HG03066 (cell line): Measurements from ENCODE around the gene SPATA2.
"Not testable (repeated sequence)": the region's sequence is repeated elsewhere in the genome, so short reads cannot be mapped to it uniquely, and the experiment has no call there.

Experiments
- ATAC-seq: cut with Tn5 transposase; IDR thresholded peaks from one replicate; pipeline ENCODE4 v1.9.1; 2021; ENCODE audit warnings: low read depth; ENCODE audit not compliant: unreplicated experiment

SPATA2 gene

DNA sequence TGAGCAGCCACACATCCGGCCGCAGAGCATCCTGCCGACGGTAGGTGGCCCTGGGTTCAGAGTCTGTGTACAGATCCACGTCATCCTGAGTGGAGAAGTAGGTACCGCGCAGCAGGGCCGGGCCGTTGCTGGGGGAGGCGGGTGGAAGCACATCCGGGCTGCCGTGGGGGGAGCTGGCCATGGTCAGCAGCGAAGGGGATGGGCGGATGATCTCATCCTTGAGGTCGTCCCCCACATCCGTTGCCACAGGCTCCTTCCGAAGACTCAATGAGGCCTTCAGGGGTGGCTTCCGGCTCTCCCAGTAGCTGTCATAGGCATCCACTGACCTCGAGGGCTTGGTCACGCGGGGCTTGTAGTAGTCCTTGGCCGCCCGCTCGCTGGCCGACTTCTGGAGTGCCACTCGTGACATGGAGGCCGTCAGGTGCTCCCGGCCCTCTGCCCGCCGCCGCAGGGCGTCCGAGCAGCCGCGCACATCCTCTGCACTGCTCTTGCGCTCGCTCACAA, 9.2 kb downstream of the SPATA2 start:
- ATAC-seq = no peak

DNA sequence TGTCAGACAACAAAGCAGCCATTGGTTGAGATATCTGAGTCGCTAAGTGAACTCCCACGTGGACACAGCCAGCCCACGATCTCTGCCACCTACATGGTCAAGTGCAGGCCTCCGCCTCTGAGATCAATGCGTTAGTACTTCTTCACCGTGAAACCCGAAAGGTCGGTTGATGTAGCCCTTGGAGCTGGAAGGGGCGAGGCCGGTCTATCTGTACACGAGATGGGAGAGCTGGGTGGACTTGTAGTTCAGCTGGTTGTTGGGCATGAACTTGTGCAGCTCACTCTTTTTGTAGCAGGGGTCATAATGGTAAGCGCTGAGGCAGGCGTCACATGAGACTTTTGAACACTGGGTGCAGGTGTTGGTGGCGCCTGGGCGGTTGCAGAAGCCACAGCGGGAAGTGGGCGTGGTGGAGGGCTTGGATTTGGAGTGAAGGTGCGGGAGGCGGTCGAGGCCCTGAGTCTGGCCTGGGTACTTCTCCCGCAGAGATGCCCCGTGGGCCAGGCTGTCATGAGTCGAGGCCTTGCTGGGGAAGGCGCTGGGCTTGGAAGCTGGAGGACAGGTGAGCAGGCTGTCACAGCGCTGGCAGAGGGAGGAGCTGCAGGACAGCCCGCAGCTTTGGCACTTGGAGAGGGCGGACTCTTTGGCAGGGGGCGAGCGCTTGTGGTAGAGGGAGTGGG, 9.8 kb downstream of the SPATA2 start:
- ATAC-seq = no peak

DNA sequence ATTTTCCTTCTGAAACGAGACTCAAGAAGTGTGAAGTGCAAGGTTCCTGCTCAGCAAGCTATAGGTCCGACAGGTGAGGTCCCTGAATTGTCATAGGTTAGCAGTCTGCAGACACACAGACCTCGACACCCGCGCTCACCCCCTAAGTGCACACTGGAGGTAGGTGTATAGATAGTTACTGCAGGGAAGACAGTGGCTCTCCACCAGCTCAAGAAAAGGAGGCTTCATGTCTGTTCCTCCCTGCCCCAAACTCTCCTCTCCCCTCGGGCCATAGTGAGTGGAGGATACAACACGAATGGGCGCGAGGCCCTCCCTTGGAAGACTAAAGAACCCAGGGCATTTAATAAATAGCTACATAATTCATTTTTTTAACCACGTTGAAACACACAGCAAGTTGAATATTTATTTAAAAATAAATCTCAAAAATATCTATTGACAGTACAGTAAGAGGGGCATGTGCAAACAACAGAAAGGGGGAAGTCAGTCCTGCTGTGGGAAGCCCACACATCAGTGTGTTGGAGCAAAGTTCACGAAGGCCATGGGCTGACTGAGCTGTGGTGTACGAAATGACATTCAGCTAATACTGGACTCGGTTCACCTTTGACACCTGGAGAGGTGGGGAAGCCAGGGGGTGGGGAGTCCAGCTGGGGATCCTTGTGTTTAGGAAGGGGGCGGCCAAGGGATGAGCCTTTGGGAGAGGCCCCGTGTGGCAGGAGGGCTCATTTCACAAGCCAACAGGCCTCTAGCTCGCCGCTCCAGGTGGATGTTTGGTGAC, 10.7 kb downstream of the SPATA2 start:
- no peak for ATAC-seq

DNA sequence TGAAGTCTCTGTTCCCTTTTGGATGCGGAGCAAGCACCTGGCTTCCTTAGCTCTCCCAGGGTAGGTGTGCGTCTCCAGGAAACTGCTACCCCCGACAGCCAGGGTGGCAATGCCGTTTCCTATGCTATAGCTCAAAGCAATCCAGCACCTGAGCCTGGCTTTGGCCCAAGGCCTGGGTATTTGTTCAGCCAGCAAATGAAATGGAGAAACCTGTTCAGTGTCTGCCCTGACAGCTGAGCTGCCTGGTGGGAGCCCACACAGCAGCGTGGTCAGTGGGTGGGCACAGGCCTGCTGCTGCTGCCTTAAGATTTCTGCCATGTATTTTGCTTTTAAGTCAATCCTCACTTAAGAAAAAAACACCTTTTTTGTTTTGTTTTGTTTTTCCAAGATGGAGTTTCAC, 13.7 kb downstream of the SPATA2 start:
- ATAC-seq = no peak

DNA sequence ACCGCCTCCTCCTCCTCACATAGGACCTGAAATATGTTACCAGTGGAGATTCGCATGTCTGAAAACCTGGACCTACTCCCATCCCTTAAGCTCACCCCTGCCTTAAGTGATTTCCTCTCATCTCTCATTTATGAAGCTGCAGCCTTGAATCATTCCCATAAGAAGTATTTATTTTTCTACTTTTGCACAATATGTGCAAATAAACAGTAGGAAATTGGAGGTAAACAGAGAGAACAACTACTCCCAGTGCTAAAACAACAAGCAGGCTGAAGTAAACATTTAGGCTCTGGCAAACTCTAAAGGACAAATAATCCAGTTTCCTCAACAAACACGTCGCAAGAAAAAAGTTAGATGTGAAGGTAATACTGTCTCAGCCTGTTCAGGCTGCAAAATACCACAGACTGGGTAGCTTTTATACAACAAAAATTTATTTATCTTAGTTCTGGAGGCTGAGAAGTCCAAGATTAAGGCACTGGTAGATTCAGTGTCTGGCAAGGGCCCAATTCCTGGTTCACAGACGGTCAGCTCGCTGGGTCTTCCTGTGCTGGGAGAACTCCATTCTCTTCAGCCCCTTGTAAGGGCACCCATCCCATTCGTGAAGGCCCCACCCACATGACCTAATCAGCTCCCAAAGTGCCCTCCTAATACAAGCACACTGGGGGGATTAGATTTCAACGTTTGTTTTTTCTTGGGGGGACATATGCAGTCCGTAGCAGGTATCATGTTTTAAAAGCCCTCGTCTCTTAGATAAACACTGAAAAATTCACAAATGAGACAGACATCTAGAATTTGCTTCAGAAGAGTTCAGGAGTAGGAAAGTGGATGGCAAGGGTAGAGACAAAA, 15.6 kb downstream of the SPATA2 start:
- ATAC-seq = no peak

DNA sequence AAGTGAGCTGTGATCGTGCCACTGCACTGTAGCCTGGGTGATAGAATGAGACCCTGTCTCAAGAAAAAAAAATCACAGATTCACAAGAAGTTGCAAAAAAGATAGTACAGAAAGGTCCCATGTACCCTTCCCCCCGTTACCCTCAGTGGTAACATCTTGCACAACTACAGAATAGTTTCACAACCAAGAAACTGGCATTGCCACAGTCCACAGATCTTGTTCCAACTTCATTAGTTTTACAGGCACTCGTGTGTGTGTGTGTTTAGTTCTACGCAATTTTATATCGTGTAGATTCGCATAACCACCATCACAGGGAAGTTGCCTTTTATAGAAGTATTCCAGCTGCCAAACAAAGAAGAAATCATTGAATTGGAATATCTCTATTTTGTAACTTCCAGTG, 19.1 kb downstream of the SPATA2 start:
- no peak for ATAC-seq

DNA sequence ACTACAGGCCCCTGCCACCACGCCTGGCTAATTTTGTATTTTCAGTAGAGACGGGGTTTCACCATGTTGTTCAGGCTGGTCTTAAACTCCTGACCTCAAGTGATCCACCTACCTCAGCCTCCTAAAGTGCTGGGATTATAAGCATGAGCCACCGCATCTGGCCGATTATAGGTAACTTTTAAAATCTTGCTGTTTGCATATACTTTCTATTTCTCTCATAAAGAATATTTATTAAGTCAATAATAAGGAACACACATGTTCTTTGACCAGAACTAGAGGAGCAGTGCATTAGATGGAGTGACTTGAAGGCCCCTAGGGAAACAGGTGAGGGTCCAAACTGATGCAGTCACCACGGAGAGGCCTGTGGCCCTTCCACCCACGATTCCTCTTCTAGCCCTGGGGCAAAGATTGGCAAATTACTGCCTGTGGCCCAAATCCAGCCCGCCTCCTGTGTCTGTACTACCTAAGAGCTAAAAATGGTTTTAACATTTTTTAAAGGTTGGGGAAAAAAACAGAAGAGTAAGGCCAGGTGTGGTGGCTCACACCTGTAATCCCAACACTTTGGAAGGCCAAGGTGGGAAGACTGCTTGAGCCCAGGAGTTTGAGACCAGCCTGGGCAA, 19.7 kb downstream of the SPATA2 start:
- not testable (repeated sequence) for ATAC-seq

DNA sequence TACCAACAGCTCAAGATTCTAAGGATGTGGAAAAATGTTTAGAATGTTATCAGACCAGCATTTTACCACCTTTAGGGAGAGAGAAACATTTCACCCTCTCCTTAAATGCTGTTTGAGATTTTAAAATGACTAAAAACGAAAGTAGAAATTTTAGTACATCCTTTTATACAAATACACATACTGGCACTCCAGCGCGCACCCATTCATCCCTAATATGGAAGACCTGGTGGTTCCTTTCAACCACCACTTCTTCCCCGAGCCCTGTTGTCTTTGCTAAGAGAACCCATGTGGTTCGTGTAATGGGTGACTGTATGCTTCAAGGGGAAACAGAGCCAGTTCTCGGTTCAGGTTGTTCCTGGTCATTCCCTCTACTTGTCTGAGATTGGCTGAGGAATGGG, 21.3 kb downstream of the SPATA2 start:
- ATAC-seq = no peak

DNA sequence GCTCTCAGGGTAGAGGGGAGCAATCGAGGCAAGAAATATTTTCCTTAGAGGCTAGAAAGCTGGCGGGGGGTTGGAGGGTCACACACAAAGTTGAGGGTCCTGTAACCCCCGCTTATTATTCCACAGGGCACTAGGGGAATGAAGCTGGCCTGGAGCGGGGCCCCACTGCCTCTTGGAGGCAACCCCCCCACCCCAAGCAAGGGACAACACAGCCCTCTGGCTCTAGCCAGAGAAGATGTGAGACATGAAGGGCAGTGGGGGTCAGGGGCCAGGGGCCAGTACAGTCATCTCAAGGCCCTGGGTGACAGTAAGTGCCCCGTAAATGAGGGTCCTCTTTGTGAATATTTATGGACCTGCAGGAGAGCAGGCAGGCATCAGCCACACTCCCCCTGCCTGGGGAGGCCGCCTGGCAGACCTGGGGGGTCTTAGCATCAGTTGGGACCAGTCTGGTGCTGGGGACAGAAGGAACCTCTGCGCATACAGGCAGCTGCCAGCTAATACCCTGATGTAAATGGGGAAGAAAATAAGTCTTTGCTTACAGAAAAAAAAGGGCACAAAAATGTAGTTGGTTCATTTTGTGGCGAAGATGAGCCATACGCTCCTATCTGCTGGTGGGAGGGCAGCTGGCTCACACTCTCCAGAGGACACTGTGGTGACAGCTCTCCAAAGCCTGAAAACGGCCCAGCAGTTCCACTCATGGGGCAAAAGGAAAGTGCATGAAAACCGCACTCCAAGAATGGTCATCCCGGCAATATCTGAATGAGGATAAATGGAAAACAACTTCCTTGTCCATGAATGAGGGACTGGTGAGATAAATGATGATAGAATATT, 21.9 kb downstream of the SPATA2 start:
- ATAC-seq = no peak

DNA sequence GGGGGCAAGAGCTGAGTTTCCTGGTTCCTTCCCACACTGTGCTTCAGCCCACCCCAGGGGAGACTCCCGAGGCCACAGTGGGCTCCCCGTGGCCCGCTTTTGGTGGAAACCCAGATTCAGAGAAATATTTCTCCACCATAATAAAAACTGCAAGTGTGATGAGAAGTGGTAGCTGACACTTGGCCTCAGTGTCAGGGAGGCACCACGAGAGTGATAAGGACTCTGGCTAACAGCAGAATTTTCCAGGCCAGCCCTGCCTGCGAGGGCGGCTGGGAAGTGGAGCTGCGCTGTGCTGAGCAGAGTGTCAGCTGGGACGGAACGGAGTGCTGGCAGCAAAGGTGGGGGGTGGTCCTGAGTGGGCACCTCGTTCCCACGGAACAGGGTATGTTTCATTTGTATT, 22.5 kb downstream of the SPATA2 start:
- no peak for ATAC-seq

DNA sequence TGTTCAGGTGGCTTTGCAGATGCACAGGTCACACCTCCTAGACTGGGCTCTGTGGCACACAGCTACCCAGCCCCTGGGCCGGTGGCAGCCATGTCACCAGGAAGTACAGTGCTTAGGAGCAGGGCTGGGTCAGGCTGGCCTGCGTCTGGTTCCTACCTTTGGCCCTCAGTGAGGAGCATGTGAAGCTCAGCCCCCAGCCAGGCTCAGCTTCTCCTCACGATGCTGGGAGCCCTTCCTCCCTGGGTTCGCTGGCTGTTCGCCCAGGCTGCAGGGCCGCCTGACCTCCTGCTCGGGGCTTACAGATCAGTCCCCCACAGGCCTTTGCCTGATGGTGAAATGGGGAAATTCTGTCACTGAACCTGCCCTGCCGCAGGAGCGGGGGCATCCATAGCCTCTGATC, 23.1 kb downstream of the SPATA2 start:
- ATAC-seq = no peak

DNA sequence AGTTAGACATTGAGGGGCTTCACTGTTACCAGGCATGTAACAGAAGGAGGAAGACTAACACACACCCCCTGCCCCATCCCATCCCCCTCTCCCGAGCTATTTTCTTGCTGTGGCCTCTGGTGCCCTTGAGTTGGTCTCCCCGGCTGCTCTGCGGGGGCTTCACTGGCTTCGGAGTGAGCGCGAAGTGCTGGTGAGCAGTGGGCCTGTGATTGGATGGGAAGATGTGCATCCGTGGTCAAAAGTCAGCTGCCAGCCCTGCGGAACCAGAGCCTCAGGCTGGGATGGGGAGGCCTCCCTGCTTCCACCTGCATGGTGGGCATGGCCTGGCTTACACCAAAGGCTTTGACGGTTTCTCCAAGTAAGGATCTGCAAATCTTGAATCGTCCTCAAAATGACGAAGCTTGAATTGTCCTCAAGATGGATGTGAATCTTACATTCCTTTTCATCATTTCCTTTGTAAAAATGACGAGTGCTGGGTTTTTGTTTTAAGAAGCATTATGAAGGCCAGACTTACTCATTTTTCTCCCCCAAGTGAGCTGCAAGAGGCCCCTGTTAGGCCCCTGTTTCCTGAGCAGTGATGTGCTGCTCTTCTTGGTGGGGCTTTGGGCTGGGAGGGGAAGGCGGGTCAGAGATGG, 23.7 kb downstream of the SPATA2 start:
- no peak for ATAC-seq

DNA sequence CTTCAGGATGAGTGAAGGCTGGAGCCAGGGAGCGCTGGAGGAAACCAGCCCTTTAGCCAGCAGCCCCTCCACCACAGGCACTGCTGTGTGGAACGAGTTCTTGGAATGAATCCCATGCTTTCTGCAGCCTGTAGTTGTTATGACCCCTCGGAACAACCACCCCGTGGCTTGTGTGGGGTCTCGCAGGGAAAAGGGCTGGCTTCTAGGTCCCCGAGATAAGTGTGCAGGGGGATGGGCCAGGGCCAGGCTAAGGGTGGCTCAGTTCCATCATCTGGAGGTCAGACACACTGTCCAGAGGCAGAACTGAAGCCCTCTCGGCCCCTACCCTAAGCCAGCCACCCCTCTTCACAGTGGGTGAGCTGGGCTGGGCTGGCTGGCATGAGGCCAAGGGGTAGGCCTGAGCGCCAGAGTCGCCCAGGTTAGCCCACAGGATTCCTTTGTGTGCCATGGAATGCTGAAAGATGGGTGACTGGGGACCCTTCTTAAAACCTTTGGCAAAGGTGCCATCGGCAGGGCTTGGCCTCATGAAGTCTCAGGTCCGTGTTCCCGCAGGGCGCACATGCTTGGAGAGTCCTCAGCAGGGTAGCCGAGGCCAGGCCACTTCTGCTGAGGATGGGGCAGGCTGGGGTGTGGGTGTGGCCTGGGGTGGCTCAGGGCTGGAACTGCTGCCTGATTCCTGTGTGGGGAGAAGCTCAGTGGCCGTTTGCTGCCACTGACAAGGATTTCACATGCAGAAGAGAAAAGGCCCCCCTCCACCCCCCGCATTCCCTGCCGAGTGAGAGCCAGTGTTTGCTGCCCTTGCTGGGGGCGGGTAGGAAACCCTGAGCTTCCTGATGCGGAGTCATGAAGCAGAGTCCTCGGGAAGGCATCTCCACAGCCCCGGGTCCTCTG, 24.6 kb downstream of the SPATA2 start:
- no peak for ATAC-seq

DNA sequence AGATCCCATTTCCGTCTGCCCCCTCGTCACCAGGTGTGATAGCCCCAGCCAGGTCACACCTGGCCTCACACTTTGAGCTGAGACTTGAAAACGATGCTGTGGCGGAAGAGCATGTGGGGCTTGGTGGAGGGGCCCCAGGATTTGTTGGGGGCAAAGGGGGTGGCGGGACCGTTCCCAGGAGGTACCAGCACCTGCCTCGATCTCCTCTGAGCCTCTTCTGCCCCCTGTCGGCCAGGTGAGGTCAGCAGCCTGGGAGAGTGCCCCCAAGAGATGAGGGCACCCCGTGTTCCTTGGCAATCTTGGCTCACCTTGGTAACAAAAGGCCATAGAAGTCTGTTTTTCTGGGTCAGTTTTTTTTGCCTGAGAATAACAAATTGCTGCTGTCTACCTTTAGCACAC, 25.4 kb downstream of the SPATA2 start:
- ATAC-seq = no peak

DNA sequence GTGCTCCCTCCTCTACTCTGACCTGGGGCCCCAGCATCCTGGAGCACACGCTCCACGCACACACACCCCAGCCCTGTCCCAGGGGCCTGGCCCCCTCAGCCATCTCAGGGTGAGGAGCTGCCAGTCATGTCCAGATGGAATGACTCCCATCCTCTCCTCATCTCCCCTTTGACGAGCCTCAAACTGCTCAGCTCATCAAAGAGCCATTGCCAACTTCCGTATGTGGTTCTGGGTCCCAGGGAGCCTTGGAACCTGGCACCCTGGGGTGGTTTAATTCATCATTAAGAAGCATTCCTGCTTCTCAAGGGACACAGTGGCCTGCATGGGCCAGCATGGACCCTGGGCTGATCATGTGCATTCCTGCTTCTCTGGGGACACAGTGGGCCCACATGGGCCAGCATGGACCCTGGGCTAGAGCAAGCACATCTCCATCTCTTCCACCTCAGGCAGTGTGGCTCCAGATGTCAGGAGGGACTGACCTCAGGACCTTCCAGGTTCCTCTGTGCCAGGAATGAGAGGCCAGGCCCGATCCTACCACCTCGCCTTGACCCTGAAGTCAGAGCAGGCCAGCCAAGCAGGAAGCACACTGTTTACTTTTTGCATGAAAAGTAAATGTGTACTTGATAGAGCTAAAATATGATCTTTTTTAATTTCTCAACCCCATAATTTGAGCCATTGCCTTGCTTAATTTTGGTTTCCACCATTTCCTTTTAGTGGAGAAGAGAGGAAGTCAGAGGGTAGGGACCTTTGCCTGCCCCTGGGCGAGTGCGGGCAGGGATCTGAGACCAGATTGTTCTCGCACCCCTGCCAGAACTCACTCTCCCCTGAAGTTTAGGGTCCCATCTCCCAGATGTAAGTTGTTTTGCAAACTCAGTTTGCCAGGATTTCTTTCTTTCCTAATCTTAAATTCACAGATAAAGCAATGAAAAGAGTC, 26.1 kb downstream of the SPATA2 start:
- no peak for ATAC-seq

DNA sequence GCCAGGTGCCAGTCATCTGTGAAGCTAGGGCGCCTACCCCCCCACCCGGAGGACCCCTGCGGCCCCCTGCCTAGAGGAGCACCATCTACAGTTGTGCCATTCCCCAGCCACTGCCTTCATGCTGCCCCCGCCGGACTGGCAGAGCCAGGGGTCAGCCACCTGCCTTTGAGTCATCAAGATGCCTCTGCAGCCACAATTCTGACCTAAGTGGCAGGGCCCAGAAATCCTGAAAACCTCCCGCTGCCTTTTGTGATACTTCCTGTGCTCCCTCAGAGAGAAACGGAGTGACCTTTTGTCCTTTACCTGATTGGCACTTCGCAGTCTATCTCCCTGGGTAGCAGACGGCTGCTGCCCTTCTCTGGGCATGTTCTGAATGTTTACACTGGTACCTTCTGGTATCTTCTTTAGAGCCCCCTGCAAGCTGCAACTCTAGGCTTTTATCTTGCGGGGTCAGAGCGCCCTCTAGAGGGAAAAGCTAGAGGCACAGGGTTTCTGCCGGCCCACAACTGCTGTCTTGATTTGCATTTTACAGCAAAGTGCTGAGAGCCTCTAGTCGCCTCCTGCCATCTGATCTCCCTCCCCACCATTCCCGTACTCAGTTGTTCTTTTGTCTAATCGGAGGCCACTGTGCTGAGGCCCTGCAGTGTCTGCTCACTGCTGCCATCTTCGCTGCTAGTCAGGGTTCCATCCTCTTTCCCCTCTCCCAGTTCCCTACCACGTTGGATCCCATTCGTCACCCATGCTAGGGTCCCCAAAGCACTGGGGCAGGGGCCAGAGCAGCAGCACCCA, 26.9 kb downstream of the SPATA2 start:
- no peak for ATAC-seq
